B cell (primary cell): ENCODE results near the gene DNASE2. TPM values are rescaled to one million over a fixed set of nuclear protein-coding genes. Genes with fewer than 3 reads are reported as not detected.

ENCODE experiments used
- ATAC-seq: fragments of 200-7000 bp; cut with Tn5 transposase; one replicate; pipeline ENCODE4 v1.10.0; 2021; ENCODE audit warnings: low read depth, mild to moderate bottlenecking, moderate number of reproducible peaks, moderate library complexity
- CTCF ChIA-PET: fragments of 350-600 bp; sonication (Branson Sonifier 250); formaldehyde crosslinking; loops from one replicate; lab custom pipeline; 2021; ENCODE audit warnings: antibody characterized with exemption, inconsistent platforms; lab: Charles Lee
- POLR2A ChIA-PET: fragments of 350-600 bp; sonication (Branson Sonifier 250); formaldehyde crosslinking; loops from one replicate; lab custom pipeline; 2021; ENCODE audit warnings: antibody characterized with exemption; lab: Charles Lee
- DNase-seq: peaks from one replicate; pipeline ENCODE4 v3.0.0; 2013
- H2AFZ ChIP-seq: 2 replicates; pipeline ENCODE4 v1.6.1; 2012; ENCODE audit warnings: mild to moderate bottlenecking, low read depth, low read length; ENCODE audit not compliant: insufficient read depth, poor library complexity, severe bottlenecking
- H3K27ac ChIP-seq, 2 donors: 1 replicate in 1 of 2; 2 replicates in 1 of 2; pipeline ENCODE4 v1.5.1; 2012 to 2013; ENCODE audit warnings: low read length in 2 of 2, mild to moderate bottlenecking in 2 of 2, moderate library complexity in 1 of 2
- H3K27me3 ChIP-seq, 4 experiments: fragments of 200-600 bp in 1 of 4; sonication (generic) in 1 of 4; replicated peaks in 1 of 4; 1 replicate in 2 of 4; 2 replicates in 2 of 4; pipeline versions ENCODE4 v1.6.1 to v1.7.0; 2013 to 2016; ENCODE audit warnings: low read length in 3 of 4, mild to moderate bottlenecking in 2 of 4, mixed read lengths in 1 of 4, moderate library complexity in 1 of 4; ENCODE audit not compliant: insufficient read depth in 4 of 4, control insufficient read depth in 3 of 4; ENCODE audit errors: control extremely low read depth in 1 of 4
- H3K36me3 ChIP-seq, 2 experiments: replicated peaks in 1 of 2; 1 replicate in 1 of 2; 2 replicates in 1 of 2; pipeline versions ENCODE4 v1.6.1 to v1.7.1; 2013; ENCODE audit warnings: low read length in 1 of 2; ENCODE audit not compliant: insufficient read depth in 2 of 2, control insufficient read depth in 1 of 2; ENCODE audit errors: control extremely low read depth in 1 of 2, extremely low read depth in 1 of 2
- H3K4me1 ChIP-seq, 2 donors: fragments of 200-600 bp in 1 of 2; sonication (generic) in 1 of 2; 1 replicate in 1 of 2; 2 replicates in 1 of 2; pipeline versions ENCODE4 v1.5.1 to v1.6.1; 2013 to 2017; ENCODE audit warnings: low read length in 2 of 2; ENCODE audit not compliant: control insufficient read depth in 2 of 2, insufficient read depth in 2 of 2
- H3K4me2 ChIP-seq: replicated peaks from 2 replicates; pipeline ENCODE3; 2012; ENCODE audit warnings: mild to moderate bottlenecking, low read depth, low read length; ENCODE audit not compliant: poor library complexity, severe bottlenecking
- H3K4me3 ChIP-seq, 5 experiments: fragments of 200-600 bp in 1 of 5; sonication (generic) in 1 of 5; 1 replicate in 3 of 5; 2 replicates in 2 of 5; pipeline versions ENCODE4 v1.5.1 to v1.7.0; 2011 to 2016; ENCODE audit warnings: low read length in 4 of 5, mild to moderate bottlenecking in 4 of 5, low read depth in 2 of 5, control low read depth in 1 of 5, moderate library complexity in 1 of 5; ENCODE audit not compliant: insufficient read depth in 1 of 5; ENCODE audit errors: control extremely low read depth in 1 of 5, extremely low read depth in 1 of 5
- H3K79me2 ChIP-seq: fragments of 200-600 bp; sonication (generic); one replicate; pipeline ENCODE4 v1.6.0; 2016; ENCODE audit warnings: low read length; ENCODE audit not compliant: control insufficient read depth, insufficient read depth
- H3K9ac ChIP-seq: fragments of 200-600 bp; sonication (generic); 2 replicates; pipeline ENCODE4 v1.6.1; 2017; ENCODE audit warnings: mild to moderate bottlenecking, low read length, moderate library complexity
- H3K9me3 ChIP-seq, 3 donors: one replicate each; pipeline versions ENCODE4 v1.6.1 to v1.7.1; 2013; ENCODE audit warnings: low read length in 2 of 3; ENCODE audit not compliant: control insufficient read depth in 2 of 3, insufficient read depth in 1 of 3; ENCODE audit errors: control extremely low read depth in 1 of 3
- H4K20me1 ChIP-seq: 2 replicates; pipeline ENCODE4 v1.6.0; 2012; ENCODE audit warnings: mild to moderate bottlenecking, low read length; ENCODE audit not compliant: insufficient read depth, control insufficient read depth, poor library complexity, severe bottlenecking
- H3K27ac Mint-ChIP-seq: one replicate; pipeline ENCODE4 v1.8.0; 2021; ENCODE audit warnings: mixed read lengths
- H3K27me3 Mint-ChIP-seq: one replicate; pipeline ENCODE4 v1.8.0; 2021; ENCODE audit warnings: mixed read lengths
- H3K4me1 Mint-ChIP-seq: one replicate; pipeline ENCODE4 v1.8.0; 2021; ENCODE audit warnings: mixed read lengths
- H3K4me3 Mint-ChIP-seq: one replicate; pipeline ENCODE4 v1.8.0; 2021; ENCODE audit warnings: mixed read lengths
- H3K9me3 Mint-ChIP-seq: one replicate; pipeline ENCODE4 v1.8.0; 2022; ENCODE audit warnings: mixed read lengths; ENCODE audit not compliant: insufficient read depth
- CTCF ChIP-seq: fragments of 200-600 bp; IDR thresholded peaks from one replicate; pipeline ENCODE4 v1.8.0; 2022; ENCODE audit warnings: antibody characterized with exemption, mild to moderate bottlenecking
- EZH2 ChIP-seq: IDR thresholded peaks from 2 replicates; pipeline ENCODE4 v1.6.1; 2012; ENCODE audit warnings: borderline replicate concordance, low read depth, mild to moderate bottlenecking, moderate library complexity, low read length; ENCODE audit not compliant: insufficient read depth, poor library complexity, severe bottlenecking
- WGBS: methylation state at CpG from one replicate; pipeline ENCODE4 v1.1.5; 2013; ENCODE audit warnings: missing lambda C conversion rate; ENCODE audit not compliant: insufficient coverage; 5-methylcytosine and 5-hydroxymethylcytosine counted together
- intact Hi-C: fragments of 100-400 bp; cut with micrococcal nuclease; formaldehyde crosslinking; loops from one replicate; pipeline ENCODE4 v1.10.0; 2022
- polyA plus RNA-seq: library from polyadenylated mRNA; depleted of rRNA; stranded (reverse); fragments of >200 nt; gene quantifications from 2 replicates; pipeline ENCODE4 v1.2.3, GENCODE V29; 2012
- total RNA-seq, 2 donors: library from RNA; stranded (reverse); fragments of 120-200 nt in 1 of 2; gene quantifications; 1 replicate in 1 of 2; 2 replicates in 1 of 2; pipeline versions ENCODE4 v1.2.3 to v1.2.4, GENCODE V29; 2013 to 2022

The DNASE2 gene
- total and polyA plus RNA-seq, 2 donors (not counting 1 experiment from before 2014, with no cell fraction given) = 24.9 to 26.6 TPM

GRCh38 chr19:12913851-12914690, 32.8 kb upstream of the DNASE2 start:
- Histone ChIP-seq H3K4me3 (no peak overlapping the region), H2AFZ (peak overlapping the region; percentile 18), H3K9ac (no peak overlapping the region), H3K27ac (no peak overlapping the region), H3K4me1 (peaks cover 9 to 25% of the 10 kb centered on the region in 2 donors), H3K36me3 (no peaks in the 10 kb centered on the region), H3K27me3 (no peaks in the 10 kb centered on the region), H3K79me2 (no peaks in the 10 kb centered on the region), H4K20me1 (no peaks in the 10 kb centered on the region), H3K4me2 (peak overlapping the region; percentile 26), H3K9me3 (no peaks in the 10 kb centered on the region)
- H3K4me1 Mint-ChIP-seq = peaks cover 17% of the 10 kb centered on the region
- 28% methylated on average over 6 of the region's 12 CpGs for WGBS
- DNase-seq (peak; percentile 50), ATAC-seq (peak; percentile 52)
- intact Hi-C loops = no loop called here
- peak overlapping the region; percentile 48 for H3K4me3 Mint-ChIP-seq
- no peak for TF ChIP-seq CTCF
- TF ChIP-seq EZH2 = no peak
- no peaks in the 10 kb centered on the region for H3K9me3 Mint-ChIP-seq
- H3K27me3 Mint-ChIP-seq = no peaks in the 10 kb centered on the region
- peak overlapping the region; percentile 67 for H3K27ac Mint-ChIP-seq
- POLR2A ChIA-PET = no interaction called here
- CTCF ChIA-PET = interaction anchor here (0.6 to 1.3 kb wide), 5 partner anchors 13 to 1105 kb away, joined by 3 to 7 read pairs (median 4); no protein-coding TSS in a partner anchor

- Histone ChIP-seq H3K9me3 (no peaks in the 10 kb centered on the region), H3K4me2 (no peak overlapping the region), H3K27ac (no peak overlapping the region), H4K20me1 (no peaks in the 10 kb centered on the region), H3K4me3 (no peak overlapping the region), H3K4me1 (peaks cover 9 to 17% of the 10 kb centered on the region in 2 donors), H3K27me3 (no peaks in the 10 kb centered on the region), H3K9ac (no peak overlapping the region), H3K79me2 (no peaks in the 10 kb centered on the region), H2AFZ (no peak overlapping the region), H3K36me3 (no peaks in the 10 kb centered on the region)
- ATAC-seq (no peak), DNase-seq (no peak)
- ChIA-PET CTCF (interaction anchor here (0.7 to 1.3 kb wide), 3 partner anchors 12 to 65 kb away, joined by 4 to 5 read pairs (median 4); no protein-coding TSS in a partner anchor), POLR2A (no interaction called here)
- H3K27me3 Mint-ChIP-seq = no peaks in the 10 kb centered on the region
- H3K9me3 Mint-ChIP-seq = no peaks in the 10 kb centered on the region
- no peak overlapping the region for H3K27ac Mint-ChIP-seq
- no peak overlapping the region for H3K4me3 Mint-ChIP-seq
- intact Hi-C loops = no loop called here
- 41% methylated on average over 20 of the region's 22 CpGs for WGBS
- no peak for TF ChIP-seq EZH2
- TF ChIP-seq CTCF = no peak
- peaks cover 14% of the 10 kb centered on the region for H3K4me1 Mint-ChIP-seq
Observed at GRCh38 chr19:12913011-12913561, 31.8 kb upstream of the DNASE2 start.
